Astrocyte of the spinal cord (primary cell): Measurements from ENCODE around the gene TM9SF4.

Source experiments
- DNase-seq: peaks from one replicate; pipeline ENCODE4 v3.0.0; 2011; ENCODE audit warnings: low read depth, low spot score
- H3K4me3 ChIP-seq: 2 replicates; pipeline ENCODE4 v1.5.1; 2011; ENCODE audit warnings: low read depth, mild to moderate bottlenecking, low read length, moderate library complexity
- CTCF ChIP-seq: IDR thresholded peaks from 2 replicates; pipeline ENCODE4 v1.5.1; 2012; ENCODE audit warnings: low read depth, mild to moderate bottlenecking, low read length, inconsistent platforms
- in situ Hi-C: cut with HindIII; loops from 2 replicates; pipeline ENCODE4 v1.10.0; 2017; ENCODE audit warnings: low sequenced_read_pairs

The TM9SF4 gene

GRCh38 chr20:32110727-32111126, 1.2 kb downstream of the TM9SF4 start:
- no peak for TF ChIP-seq CTCF

DNA sequence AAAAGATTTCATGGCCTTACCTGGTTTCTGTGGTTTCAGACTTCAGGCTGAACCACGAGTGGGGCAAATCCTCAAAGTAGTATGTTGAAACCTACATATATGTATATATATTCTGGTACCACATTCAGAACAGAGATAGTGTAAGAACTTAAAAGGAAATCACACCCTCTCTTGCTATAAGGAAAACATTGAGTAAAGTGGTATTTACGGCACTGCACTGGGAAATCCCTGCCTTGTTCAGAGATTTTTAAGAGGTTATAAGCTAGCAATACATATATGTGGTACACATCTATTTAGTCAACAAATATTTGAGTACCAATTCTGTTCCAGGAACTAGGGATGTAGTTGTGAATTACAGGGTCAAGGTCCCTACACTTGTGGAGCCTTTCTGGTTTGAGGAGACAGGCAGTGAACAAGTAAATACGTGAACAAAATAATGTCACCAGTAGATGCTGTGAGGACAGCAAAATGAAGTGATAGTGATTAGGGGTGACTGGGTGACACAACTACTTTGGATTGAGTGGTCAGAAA, 1.7 kb downstream of the TM9SF4 start:
- TF ChIP-seq CTCF, result no peak
- H3K4me3 ChIP-seq, result no peak overlapping the region
- in situ Hi-C loops, result no loop called here
- no peak for DNase-seq

More at GRCh38 chr20:32110727-32111126, 1.2 kb downstream of the TM9SF4 start:
- peak overlapping the region; percentile 87 for H3K4me3 ChIP-seq
- in situ Hi-C loops, result no loop called here
- no peak for DNase-seq

- no peak overlapping the region for H3K4me3 ChIP-seq
- in situ Hi-C loops, result no loop called here
- no peak for DNase-seq
- no peak for TF ChIP-seq CTCF
Measured at GRCh38 chr20:32111753-32112152, 2.2 kb downstream of the TM9SF4 start.

GRCh38 chr20:32112841-32113240, 3.3 kb downstream of the TM9SF4 start:
- in situ Hi-C loops, result no loop called here
- H3K4me3 ChIP-seq, result no peak overlapping the region
- DNase-seq, result no peak
- no peak for TF ChIP-seq CTCF

- H3K4me3 ChIP-seq, result no peak overlapping the region
- no peak for DNase-seq
- TF ChIP-seq CTCF, result no peak
- in situ Hi-C loops, result no loop called here
Measured at GRCh38 chr20:32113591-32114260, 4.2 kb downstream of the TM9SF4 start.

GRCh38 chr20:32114305-32114960, 4.9 kb downstream of the TM9SF4 start:
- no peak for DNase-seq
- in situ Hi-C loops, result no loop called here
- H3K4me3 ChIP-seq, result no peak overlapping the region
- TF ChIP-seq CTCF, result no peak
